IMR-90 (cell line): ENCODE data around the gene UCHL1. TPM values are rescaled to one million over a fixed set of nuclear protein-coding genes. Genes with fewer than 3 reads are reported as not detected.

ENCODE experiments used
- ATAC-seq: fragments of 200-7000 bp; cut with Tn5 transposase; 2 replicates; pipeline ENCODE4 v1.9.1; 2020; ENCODE audit warnings: low read depth, mild to moderate bottlenecking, moderate library complexity
- BruUV-seq: library from RNA; stranded (reverse); fragments of 400-500 nt; replicated peaks from 2 replicates; lab custom pipeline; 2021; lab: Mats Ljungman, UMichigan
- CTCF ChIA-PET: fragments of 300-600 bp; formaldehyde crosslinking; extraction: SDS; loops from one replicate; lab custom pipeline; 2021; ENCODE audit warnings: antibody characterized with exemption; lab: Yijun Ruan, JAX
- POLR2A ChIA-PET: fragments of 300-600 bp; sonication (Branson Sonifier 250); formaldehyde crosslinking; loops from one replicate; lab custom pipeline; 2022; ENCODE audit warnings: antibody characterized with exemption; ENCODE audit not compliant: unreplicated experiment; lab: Charles Lee
- DNase-seq: peaks from one replicate; pipeline ENCODE4 v3.0.0; 2013
- H2AFZ ChIP-seq: replicated peaks from 2 replicates; pipeline ENCODE3; 2013; ENCODE audit warnings: low read length, mild to moderate bottlenecking; ENCODE audit not compliant: poor library complexity
- H2AK5ac ChIP-seq: 2 replicates; pipeline ENCODE4 v1.6.1; 2013; ENCODE audit warnings: low read depth, low read length, inconsistent platforms
- H2AK9ac ChIP-seq: replicated peaks from 2 replicates; pipeline ENCODE3; 2013; ENCODE audit warnings: mild to moderate bottlenecking, low read depth, low read length, moderate library complexity; ENCODE audit not compliant: poor library complexity
- H2BK120ac ChIP-seq: 2 replicates; pipeline ENCODE4 v1.6.1; 2013; ENCODE audit warnings: low read depth, low read length, inconsistent platforms
- H2BK15ac ChIP-seq: 3 replicates; pipeline ENCODE4 v1.6.1; 2013; ENCODE audit warnings: low read depth, low read length, inconsistent platforms
- H2BK20ac ChIP-seq: 2 replicates; pipeline ENCODE4 v1.6.1; 2013; ENCODE audit warnings: low read depth, mild to moderate bottlenecking, inconsistent platforms, low read length, moderate library complexity
- H2BK5ac ChIP-seq: 2 replicates; pipeline ENCODE4 v1.6.1; 2013; ENCODE audit warnings: mild to moderate bottlenecking, low read depth, low read length, inconsistent platforms; ENCODE audit not compliant: poor library complexity, severe bottlenecking
- H3K14ac ChIP-seq: replicated peaks from 2 replicates; pipeline ENCODE4 v1.6.1; 2013; ENCODE audit warnings: low read depth, low read length, inconsistent platforms
- H3K18ac ChIP-seq: 2 replicates; pipeline ENCODE4 v1.6.1; 2013; ENCODE audit warnings: low read depth, low read length, control low read depth
- H3K23ac ChIP-seq: 2 replicates; pipeline ENCODE4 v1.6.1; 2013; ENCODE audit warnings: low read depth, low read length, inconsistent platforms
- H3K27ac ChIP-seq: 2 replicates; pipeline ENCODE4 v1.5.1; 2013; ENCODE audit warnings: mild to moderate bottlenecking, control low read depth, low read length; ENCODE audit not compliant: insufficient read depth
- H3K27me3 ChIP-seq: 2 replicates; pipeline ENCODE4 v1.6.1; 2013; ENCODE audit warnings: low read length; ENCODE audit not compliant: control insufficient read depth, insufficient read depth
- H3K36me3 ChIP-seq: 2 replicates; pipeline ENCODE4 v1.6.1; 2013; ENCODE audit warnings: low read length, mixed read lengths; ENCODE audit not compliant: control insufficient read depth, insufficient read depth
- H3K4ac ChIP-seq: 2 replicates; pipeline ENCODE4 v1.6.1; 2013; ENCODE audit warnings: low read depth, low read length, inconsistent platforms
- H3K4me1 ChIP-seq: 2 replicates; pipeline ENCODE4 v1.6.1; 2013; ENCODE audit warnings: low read length, mixed read lengths; ENCODE audit not compliant: control insufficient read depth, insufficient read depth
- H3K4me2 ChIP-seq: 2 replicates; pipeline ENCODE4 v1.6.1; 2013; ENCODE audit warnings: low read depth, mild to moderate bottlenecking, control low read depth, low read length, moderate library complexity
- H3K4me3 ChIP-seq: 2 replicates; pipeline ENCODE4 v1.5.1; 2013; ENCODE audit warnings: low read depth, mild to moderate bottlenecking, control low read depth, low read length, moderate library complexity; ENCODE audit not compliant: insufficient read depth
- H3K56ac ChIP-seq: 2 replicates; pipeline ENCODE4 v1.6.1; 2013; ENCODE audit warnings: low read length, inconsistent platforms; ENCODE audit not compliant: insufficient read depth; ENCODE audit errors: extremely low read depth
- H3K79me1 ChIP-seq, 2 experiments: 2 replicates each; pipeline ENCODE4 v1.6.1; 2013; ENCODE audit warnings: low read length in 2 of 2, inconsistent platforms in 1 of 2, low read depth in 1 of 2
- H3K9ac ChIP-seq: 2 replicates; pipeline ENCODE4 v1.6.1; 2013; ENCODE audit warnings: low read depth, low read length, control low read depth
- H3K9me1 ChIP-seq: 2 replicates; pipeline ENCODE4 v1.6.1; 2013; ENCODE audit warnings: low read length, inconsistent platforms; ENCODE audit not compliant: insufficient read depth
- H3K9me3 ChIP-seq: 2 replicates; pipeline ENCODE4 v1.6.1; 2013; ENCODE audit warnings: low read length; ENCODE audit not compliant: control insufficient read depth, insufficient read depth
- H4K20me1 ChIP-seq: 2 replicates; pipeline ENCODE4 v1.6.1; 2013; ENCODE audit warnings: low read length, inconsistent platforms; ENCODE audit not compliant: insufficient read depth
- H4K5ac ChIP-seq: 2 replicates; pipeline ENCODE4 v1.6.1; 2013; ENCODE audit warnings: mild to moderate bottlenecking, low read depth, low read length, control low read depth
- H4K8ac ChIP-seq, 2 experiments: 2 replicates each; pipeline ENCODE4 v1.6.1; 2013; ENCODE audit warnings: low read depth in 2 of 2, low read length in 2 of 2, control low read depth in 1 of 2, inconsistent platforms in 1 of 2
- H4K91ac ChIP-seq: 2 replicates; pipeline ENCODE4 v1.6.1; 2013; ENCODE audit warnings: low read depth, low read length, inconsistent platforms; ENCODE audit not compliant: insufficient read depth
- BHLHE40 ChIP-seq: fragments of 150-350 bp; IDR thresholded peaks from 2 replicates; pipeline ENCODE4 v1.6.1; 2016; ENCODE audit warnings: mild to moderate bottlenecking, low read depth, low read length
- CEBPB ChIP-seq: IDR thresholded peaks from 2 replicates; pipeline ENCODE4 v1.6.1; 2012; ENCODE audit warnings: low read depth, low read length, improper control_type of control experiment
- CHD1 ChIP-seq: IDR thresholded peaks from 2 replicates; pipeline ENCODE4 v1.6.1; 2012; ENCODE audit warnings: low read depth, low read length, improper control_type of control experiment
- FOS ChIP-seq: fragments of 150-350 bp; IDR thresholded peaks from 2 replicates; pipeline ENCODE4 v1.6.1; 2016; ENCODE audit warnings: low read depth, low read length
- MAZ ChIP-seq: IDR thresholded peaks from 2 replicates; pipeline ENCODE4 v1.6.1; 2012; ENCODE audit warnings: low read depth, mild to moderate bottlenecking, low read length, improper control_type of control experiment, moderate library complexity, borderline replicate concordance
- NFE2L2 ChIP-seq: fragments of 150-350 bp; IDR thresholded peaks from 2 replicates; pipeline ENCODE4 v1.6.1; 2016; ENCODE audit warnings: low read depth, mild to moderate bottlenecking, low read length
- RCOR1 ChIP-seq: IDR thresholded peaks from 2 replicates; pipeline ENCODE4 v1.6.1; 2012; ENCODE audit warnings: mild to moderate bottlenecking, low read length, improper control_type of control experiment; ENCODE audit not compliant: insufficient replicate concordance
- SMC3 ChIP-seq: fragments of 150-350 bp; IDR thresholded peaks from 2 replicates; pipeline ENCODE4 v1.6.1; 2016; ENCODE audit warnings: low read depth, mild to moderate bottlenecking, antibody characterized with exemption, low read length, moderate library complexity
- WGBS, 2 experiments: methylation state at CpG; one replicate each; pipeline versions ENCODE4 v1.1.5 to v1.1.7; 2013; ENCODE audit warnings: missing lambda C conversion rate in 2 of 2; ENCODE audit not compliant: insufficient read length in 1 of 2; ENCODE audit errors: extremely low coverage in 2 of 2; 5-methylcytosine and 5-hydroxymethylcytosine counted together
- dilution Hi-C: fragments of 300-500 bp; cut with HindIII; formaldehyde crosslinking; loops from one replicate; pipeline ENCODE4 v1.14.3; 2018; ENCODE audit warnings: low sequenced_read_pairs; ENCODE audit not compliant: unreplicated experiment
- in situ Hi-C: fragments of 300-500 bp; cut with MboI; formaldehyde crosslinking; loops from 3 replicates; pipeline ENCODE4 v1.14.3; 2019; ENCODE audit warnings: low sequenced_read_pairs, inconsistent platforms, mixed read lengths
- intact Hi-C: fragments of 100-400 bp; cut with micrococcal nuclease; formaldehyde crosslinking; loops from 2 replicates; pipeline ENCODE4 v1.10.0; 2022
- polyA plus RNA-seq, 3 experiments: library from polyadenylated mRNA; depleted of rRNA; stranded (reverse); fragments of >200 nt; gene quantifications; 2 replicates each; pipeline ENCODE4 v1.2.3, GENCODE V29; 2012; ENCODE audit warnings: low replicate concordance in 1 of 3
- total RNA-seq: library from RNA; depleted of rRNA; stranded (reverse); fragments of >200 nt; gene quantifications from 2 replicates; pipeline ENCODE4 v1.2.3, GENCODE V29; 2012
- TF ChIP-seq, protein P1 (sequence below): fragments of 150-350 bp; IDR thresholded peaks from 2 replicates; pipeline ENCODE4 v1.6.1; 2017; ENCODE audit warnings: mild to moderate bottlenecking, antibody characterized with exemption, low read length, low read depth
- TF ChIP-seq, protein P2 (sequence below): fragments of 150-350 bp; IDR thresholded peaks from 2 replicates; pipeline ENCODE4 v1.6.1; 2016; ENCODE audit warnings: low read depth, mild to moderate bottlenecking, low read length, moderate library complexity, borderline replicate concordance

UCHL1 gene
- total and polyA plus RNA-seq, 2 of the 4 experiments (the other 2 are of a cell fraction) = 972 to 2,118 TPM

DNA sequence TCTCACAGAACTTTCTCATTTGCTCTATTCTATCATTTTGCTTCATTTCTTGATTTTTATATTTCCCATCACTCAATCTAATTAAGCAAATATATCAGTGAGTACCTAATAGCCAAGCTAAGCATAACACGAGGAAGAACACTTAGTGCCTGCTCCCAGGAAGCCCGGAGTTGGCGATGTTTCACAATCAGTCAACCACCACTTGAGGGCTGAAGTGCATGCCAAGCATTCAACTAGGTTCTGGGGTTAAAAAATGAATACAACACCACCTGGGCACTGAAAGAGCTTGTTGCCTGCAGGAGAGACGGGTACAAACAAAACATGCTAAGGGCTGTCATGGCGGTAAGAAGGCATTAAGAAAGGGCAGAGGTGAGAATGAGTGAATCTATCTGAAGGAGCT is 47.5 kb downstream of the UCHL1 start:
- H2BK15ac ChIP-seq = no peak overlapping the region
- ChIA-PET POLR2A (no interaction called here), CTCF (no interaction called here)
- no peak overlapping the region for H2AK5ac ChIP-seq
- WGBS, 2 experiments = 100% methylated on average over 1 of the region's 5 CpGs; no CpG with 5 or more reads in 1 of the 2 experiments
- H3K27ac ChIP-seq = no peak overlapping the region
- H3K27me3 ChIP-seq = peaks cover 6% of the 10 kb centered on the region; the same call in 1 of the 2 replicates
- no peak overlapping the region for H2BK120ac ChIP-seq
- dilution Hi-C loops (no loop called here), intact Hi-C loops (no loop called here), in situ Hi-C loops (no loop called here)
- no peak overlapping the region for H2BK20ac ChIP-seq
- H3K36me3 ChIP-seq = no peaks in the 10 kb centered on the region
- DNase-seq (no peak), ATAC-seq (no peak)
- no peak overlapping the region for H2AK9ac ChIP-seq
- no peak for TF ChIP-seq FOS
- TF ChIP-seq BHLHE40 = no peak
- no peak for TF ChIP-seq NFE2L2
- no peak for TF ChIP-seq CEBPB
- TF ChIP-seq CHD1 = no peak
- TF ChIP-seq, protein P1, sequence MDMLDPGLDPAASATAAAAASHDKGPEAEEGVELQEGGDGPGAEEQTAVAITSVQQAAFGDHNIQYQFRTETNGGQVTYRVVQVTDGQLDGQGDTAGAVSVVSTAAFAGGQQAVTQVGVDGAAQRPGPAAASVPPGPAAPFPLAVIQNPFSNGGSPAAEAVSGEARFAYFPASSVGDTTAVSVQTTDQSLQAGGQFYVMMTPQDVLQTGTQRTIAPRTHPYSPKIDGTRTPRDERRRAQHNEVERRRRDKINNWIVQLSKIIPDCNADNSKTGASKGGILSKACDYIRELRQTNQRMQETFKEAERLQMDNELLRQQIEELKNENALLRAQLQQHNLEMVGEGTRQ = no peak
- TF ChIP-seq MAZ = no peak
- TF ChIP-seq SMC3 = no peak
- TF ChIP-seq, protein P2, sequence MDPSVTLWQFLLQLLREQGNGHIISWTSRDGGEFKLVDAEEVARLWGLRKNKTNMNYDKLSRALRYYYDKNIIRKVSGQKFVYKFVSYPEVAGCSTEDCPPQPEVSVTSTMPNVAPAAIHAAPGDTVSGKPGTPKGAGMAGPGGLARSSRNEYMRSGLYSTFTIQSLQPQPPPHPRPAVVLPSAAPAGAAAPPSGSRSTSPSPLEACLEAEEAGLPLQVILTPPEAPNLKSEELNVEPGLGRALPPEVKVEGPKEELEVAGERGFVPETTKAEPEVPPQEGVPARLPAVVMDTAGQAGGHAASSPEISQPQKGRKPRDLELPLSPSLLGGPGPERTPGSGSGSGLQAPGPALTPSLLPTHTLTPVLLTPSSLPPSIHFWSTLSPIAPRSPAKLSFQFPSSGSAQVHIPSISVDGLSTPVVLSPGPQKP = no peak
- no peak for TF ChIP-seq RCOR1
- H2BK5ac ChIP-seq = no peak overlapping the region
- no peak overlapping the region for H2AFZ ChIP-seq
- no peak overlapping the region for H3K18ac ChIP-seq
- no peaks in the 10 kb centered on the region for H3K4me1 ChIP-seq
- H4K20me1 ChIP-seq = no peaks in the 10 kb centered on the region
- no peak overlapping the region for H3K23ac ChIP-seq
- no peak overlapping the region for H3K4me2 ChIP-seq
- no peak overlapping the region for H3K4me3 ChIP-seq
- no peak overlapping the region for H3K9ac ChIP-seq
- no peaks in the 10 kb centered on the region for H3K9me1 ChIP-seq
- no peaks in the 10 kb centered on the region for H3K9me3 ChIP-seq
- no peaks in the 10 kb centered on the region for H3K79me1 ChIP-seq
- no peak overlapping the region for H4K91ac ChIP-seq
- no peak overlapping the region for H3K4ac ChIP-seq
- H3K56ac ChIP-seq = no peak overlapping the region
- no peak overlapping the region for H4K5ac ChIP-seq
- no peak overlapping the region for H3K14ac ChIP-seq
- no TSS peak for BruUV-seq
- no peak overlapping the region for H4K8ac ChIP-seq
